B cell (primary cell): ENCODE data around the gene PGLYRP2. TPM values are rescaled to one million over a fixed set of nuclear protein-coding genes. Genes with fewer than 3 reads are reported as not detected.

ENCODE experiments used
- ATAC-seq: fragments of 200-7000 bp; cut with Tn5 transposase; one replicate; pipeline ENCODE4 v1.10.0; 2021; ENCODE audit warnings: low read depth, mild to moderate bottlenecking, moderate number of reproducible peaks, moderate library complexity
- CTCF ChIA-PET: fragments of 350-600 bp; sonication (Branson Sonifier 250); formaldehyde crosslinking; loops from one replicate; lab custom pipeline; 2021; ENCODE audit warnings: antibody characterized with exemption, inconsistent platforms; lab: Charles Lee
- POLR2A ChIA-PET: fragments of 350-600 bp; sonication (Branson Sonifier 250); formaldehyde crosslinking; loops from one replicate; lab custom pipeline; 2021; ENCODE audit warnings: antibody characterized with exemption; lab: Charles Lee
- DNase-seq: peaks from one replicate; pipeline ENCODE4 v3.0.0; 2013
- H2AFZ ChIP-seq: 2 replicates; pipeline ENCODE4 v1.6.1; 2012; ENCODE audit warnings: mild to moderate bottlenecking, low read depth, low read length; ENCODE audit not compliant: insufficient read depth, poor library complexity, severe bottlenecking
- H3K27ac ChIP-seq, 2 donors: 1 replicate in 1 of 2; 2 replicates in 1 of 2; pipeline ENCODE4 v1.5.1; 2012 to 2013; ENCODE audit warnings: low read length in 2 of 2, mild to moderate bottlenecking in 2 of 2, moderate library complexity in 1 of 2
- H3K27me3 ChIP-seq, 4 experiments: fragments of 200-600 bp in 1 of 4; sonication (generic) in 1 of 4; replicated peaks in 1 of 4; 1 replicate in 2 of 4; 2 replicates in 2 of 4; pipeline versions ENCODE4 v1.6.1 to v1.7.0; 2013 to 2016; ENCODE audit warnings: low read length in 3 of 4, mild to moderate bottlenecking in 2 of 4, mixed read lengths in 1 of 4, moderate library complexity in 1 of 4; ENCODE audit not compliant: insufficient read depth in 4 of 4, control insufficient read depth in 3 of 4; ENCODE audit errors: control extremely low read depth in 1 of 4
- H3K36me3 ChIP-seq, 2 experiments: replicated peaks in 1 of 2; 1 replicate in 1 of 2; 2 replicates in 1 of 2; pipeline versions ENCODE4 v1.6.1 to v1.7.1; 2013; ENCODE audit warnings: low read length in 1 of 2; ENCODE audit not compliant: insufficient read depth in 2 of 2, control insufficient read depth in 1 of 2; ENCODE audit errors: control extremely low read depth in 1 of 2, extremely low read depth in 1 of 2
- H3K4me1 ChIP-seq, 2 donors: fragments of 200-600 bp in 1 of 2; sonication (generic) in 1 of 2; 1 replicate in 1 of 2; 2 replicates in 1 of 2; pipeline versions ENCODE4 v1.5.1 to v1.6.1; 2013 to 2017; ENCODE audit warnings: low read length in 2 of 2; ENCODE audit not compliant: control insufficient read depth in 2 of 2, insufficient read depth in 2 of 2
- H3K4me2 ChIP-seq: replicated peaks from 2 replicates; pipeline ENCODE3; 2012; ENCODE audit warnings: mild to moderate bottlenecking, low read depth, low read length; ENCODE audit not compliant: poor library complexity, severe bottlenecking
- H3K4me3 ChIP-seq, 5 experiments: fragments of 200-600 bp in 1 of 5; sonication (generic) in 1 of 5; 1 replicate in 3 of 5; 2 replicates in 2 of 5; pipeline versions ENCODE4 v1.5.1 to v1.7.0; 2011 to 2016; ENCODE audit warnings: low read length in 4 of 5, mild to moderate bottlenecking in 4 of 5, low read depth in 2 of 5, control low read depth in 1 of 5, moderate library complexity in 1 of 5; ENCODE audit not compliant: insufficient read depth in 1 of 5; ENCODE audit errors: control extremely low read depth in 1 of 5, extremely low read depth in 1 of 5
- H3K79me2 ChIP-seq: fragments of 200-600 bp; sonication (generic); one replicate; pipeline ENCODE4 v1.6.0; 2016; ENCODE audit warnings: low read length; ENCODE audit not compliant: control insufficient read depth, insufficient read depth
- H3K9ac ChIP-seq: fragments of 200-600 bp; sonication (generic); 2 replicates; pipeline ENCODE4 v1.6.1; 2017; ENCODE audit warnings: mild to moderate bottlenecking, low read length, moderate library complexity
- H3K9me3 ChIP-seq, 3 donors: one replicate each; pipeline versions ENCODE4 v1.6.1 to v1.7.1; 2013; ENCODE audit warnings: low read length in 2 of 3; ENCODE audit not compliant: control insufficient read depth in 2 of 3, insufficient read depth in 1 of 3; ENCODE audit errors: control extremely low read depth in 1 of 3
- H4K20me1 ChIP-seq: 2 replicates; pipeline ENCODE4 v1.6.0; 2012; ENCODE audit warnings: mild to moderate bottlenecking, low read length; ENCODE audit not compliant: insufficient read depth, control insufficient read depth, poor library complexity, severe bottlenecking
- H3K27ac Mint-ChIP-seq: one replicate; pipeline ENCODE4 v1.8.0; 2021; ENCODE audit warnings: mixed read lengths
- H3K27me3 Mint-ChIP-seq: one replicate; pipeline ENCODE4 v1.8.0; 2021; ENCODE audit warnings: mixed read lengths
- H3K4me1 Mint-ChIP-seq: one replicate; pipeline ENCODE4 v1.8.0; 2021; ENCODE audit warnings: mixed read lengths
- H3K4me3 Mint-ChIP-seq: one replicate; pipeline ENCODE4 v1.8.0; 2021; ENCODE audit warnings: mixed read lengths
- H3K9me3 Mint-ChIP-seq: one replicate; pipeline ENCODE4 v1.8.0; 2022; ENCODE audit warnings: mixed read lengths; ENCODE audit not compliant: insufficient read depth
- EZH2 ChIP-seq: IDR thresholded peaks from 2 replicates; pipeline ENCODE4 v1.6.1; 2012; ENCODE audit warnings: borderline replicate concordance, low read depth, mild to moderate bottlenecking, moderate library complexity, low read length; ENCODE audit not compliant: insufficient read depth, poor library complexity, severe bottlenecking
- WGBS: methylation state at CpG from one replicate; pipeline ENCODE4 v1.1.5; 2013; ENCODE audit warnings: missing lambda C conversion rate; ENCODE audit not compliant: insufficient coverage; 5-methylcytosine and 5-hydroxymethylcytosine counted together
- intact Hi-C: fragments of 100-400 bp; cut with micrococcal nuclease; formaldehyde crosslinking; loops from one replicate; pipeline ENCODE4 v1.10.0; 2022
- polyA plus RNA-seq: library from polyadenylated mRNA; depleted of rRNA; stranded (reverse); fragments of >200 nt; gene quantifications from 2 replicates; pipeline ENCODE4 v1.2.3, GENCODE V29; 2012
- total RNA-seq, 2 donors: library from RNA; stranded (reverse); fragments of 120-200 nt in 1 of 2; gene quantifications; 1 replicate in 1 of 2; 2 replicates in 1 of 2; pipeline versions ENCODE4 v1.2.3 to v1.2.4, GENCODE V29; 2013 to 2022
- TF ChIP-seq, protein P1 (sequence below): fragments of 200-600 bp; IDR thresholded peaks from one replicate; pipeline ENCODE4 v1.8.0; 2022; ENCODE audit warnings: antibody characterized with exemption, mild to moderate bottlenecking

The PGLYRP2 gene
- total and polyA plus RNA-seq, 2 donors (not counting 1 experiment from before 2014, with no cell fraction given): not detected

DNA sequence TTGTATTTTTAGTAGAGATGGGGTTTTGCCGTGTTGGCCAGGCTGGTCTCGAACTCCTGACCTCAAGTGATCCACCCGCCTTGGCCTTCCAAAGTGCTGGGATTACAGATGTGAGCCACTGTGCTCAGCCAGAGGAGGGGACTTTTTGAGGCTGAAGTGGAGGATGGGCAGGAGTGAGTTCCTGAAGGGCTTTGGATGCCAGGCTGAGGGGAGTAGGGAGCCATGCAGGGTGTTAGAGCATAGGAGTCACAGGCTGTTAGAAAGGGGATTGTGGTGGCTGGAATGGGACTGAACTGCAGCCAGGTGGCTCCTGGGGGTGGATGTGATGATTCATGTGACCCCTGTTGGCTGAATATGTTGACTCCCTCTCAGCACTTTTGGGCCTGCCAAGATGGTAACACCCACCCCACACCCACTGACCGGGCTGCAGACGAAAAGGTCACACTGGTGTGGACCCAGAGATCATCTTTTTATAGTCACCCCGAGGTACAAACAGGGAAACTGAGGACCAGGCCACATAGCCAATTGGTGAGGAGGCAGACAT, 40.2 kb upstream of the PGLYRP2 start:
- Histone ChIP-seq H3K4me1 (no peaks in the 10 kb centered on the region), H3K4me2 (no peak overlapping the region), H3K27me3 (peaks cover 0 to 11% (median 2%) of the 10 kb centered on the region in 4 experiments), H3K27ac (no peak overlapping the region), H3K79me2 (no peaks in the 10 kb centered on the region), H4K20me1 (no peaks in the 10 kb centered on the region), H2AFZ (no peak overlapping the region), H3K4me3 (no peak overlapping the region), H3K36me3 (no peaks in the 10 kb centered on the region), H3K9me3 (peaks cover 0 to 30% (median 14%) of the 10 kb centered on the region in 3 donors), H3K9ac (no peak overlapping the region)
- Mint-ChIP-seq H3K4me1 (no peaks in the 10 kb centered on the region), H3K27me3 (peaks cover 27% of the 10 kb centered on the region), H3K27ac (no peak overlapping the region), H3K9me3 (peaks cover 3% of the 10 kb centered on the region), H3K4me3 (no peak overlapping the region)
- TF ChIP-seq EZH2: no peak
- TF ChIP-seq, protein P1, sequence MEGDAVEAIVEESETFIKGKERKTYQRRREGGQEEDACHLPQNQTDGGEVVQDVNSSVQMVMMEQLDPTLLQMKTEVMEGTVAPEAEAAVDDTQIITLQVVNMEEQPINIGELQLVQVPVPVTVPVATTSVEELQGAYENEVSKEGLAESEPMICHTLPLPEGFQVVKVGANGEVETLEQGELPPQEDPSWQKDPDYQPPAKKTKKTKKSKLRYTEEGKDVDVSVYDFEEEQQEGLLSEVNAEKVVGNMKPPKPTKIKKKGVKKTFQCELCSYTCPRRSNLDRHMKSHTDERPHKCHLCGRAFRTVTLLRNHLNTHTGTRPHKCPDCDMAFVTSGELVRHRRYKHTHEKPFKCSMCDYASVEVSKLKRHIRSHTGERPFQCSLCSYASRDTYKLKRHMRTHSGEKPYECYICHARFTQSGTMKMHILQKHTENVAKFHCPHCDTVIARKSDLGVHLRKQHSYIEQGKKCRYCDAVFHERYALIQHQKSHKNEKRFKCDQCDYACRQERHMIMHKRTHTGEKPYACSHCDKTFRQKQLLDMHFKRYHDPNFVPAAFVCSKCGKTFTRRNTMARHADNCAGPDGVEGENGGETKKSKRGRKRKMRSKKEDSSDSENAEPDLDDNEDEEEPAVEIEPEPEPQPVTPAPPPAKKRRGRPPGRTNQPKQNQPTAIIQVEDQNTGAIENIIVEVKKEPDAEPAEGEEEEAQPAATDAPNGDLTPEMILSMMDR: no peak
- ChIA-PET POLR2A (no interaction called here), CTCF (no interaction called here)
- ATAC-seq: no peak
- intact Hi-C loops: no loop called here
- 81% methylated on average over 6 of the region's 6 CpGs for WGBS
- DNase-seq: no peak

DNA sequence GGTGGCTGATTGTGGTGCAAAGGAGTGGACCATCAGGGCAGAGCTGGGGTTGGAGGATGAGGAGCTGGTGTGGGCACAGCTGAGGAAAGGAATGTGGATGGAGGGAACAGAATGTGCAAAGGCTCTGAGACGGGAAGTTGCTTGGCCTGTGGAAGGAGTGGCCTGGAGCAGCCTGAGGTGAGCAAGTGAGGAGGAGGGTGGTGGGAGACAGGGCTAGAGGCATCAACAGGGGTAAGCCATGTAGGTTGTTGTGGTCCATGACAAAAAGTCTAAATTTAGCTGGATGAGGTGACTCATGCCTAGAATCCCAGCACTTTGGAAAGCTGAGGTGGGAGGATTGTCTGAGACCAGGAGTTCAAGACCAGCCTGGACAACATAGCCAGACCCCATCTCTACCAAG, 38.5 kb upstream of the PGLYRP2 start:
- H3K36me3 ChIP-seq: no peaks in the 10 kb centered on the region
- H3K4me2 ChIP-seq: no peak overlapping the region
- no peak overlapping the region for H2AFZ ChIP-seq
- H3K4me3 ChIP-seq: no peak overlapping the region
- H3K27ac ChIP-seq: no peak overlapping the region
- H3K9ac ChIP-seq: no peak overlapping the region
- Mint-ChIP-seq H3K9me3 (peaks cover 3% of the 10 kb centered on the region), H3K4me1 (no peaks in the 10 kb centered on the region), H3K27me3 (peaks cover 16% of the 10 kb centered on the region), H3K4me3 (no peak overlapping the region), H3K27ac (no peak overlapping the region)
- no peak for ATAC-seq
- H3K79me2 ChIP-seq: no peaks in the 10 kb centered on the region
- H3K4me1 ChIP-seq: no peaks in the 10 kb centered on the region
- no peak for DNase-seq
- WGBS: 77% methylated on average over 1 of the region's 1 CpG
- H3K9me3 ChIP-seq: peaks cover 0 to 30% (median 14%) of the 10 kb centered on the region in 3 donors
- intact Hi-C loops: no loop called here
- no peak for TF ChIP-seq EZH2
- TF ChIP-seq, protein P1: no peak
- no peaks in the 10 kb centered on the region for H4K20me1 ChIP-seq
- peaks cover 0 to 8% (median 2%) of the 10 kb centered on the region in 4 experiments for H3K27me3 ChIP-seq
- POLR2A ChIA-PET: no interaction called here
- CTCF ChIA-PET: interaction anchor here (0.7 kb wide), 1 partner anchor 31 kb away, joined by 3 read pairs; no protein-coding TSS in a partner anchor
